A204.1 (cell line): ENCODE results near the gene SLC4A11.
"Not testable (repeated sequence)": the region's sequence is repeated elsewhere in the genome, so short reads cannot be mapped to it uniquely, and the experiment has no call there.

Source experiments
- FAIRE-seq: peaks from 2 replicates; lab custom pipeline; 2012; peaks lifted over from hg19 to GRCh38; lab: Jason Lieb, UNC

Gene SLC4A11

DNA sequence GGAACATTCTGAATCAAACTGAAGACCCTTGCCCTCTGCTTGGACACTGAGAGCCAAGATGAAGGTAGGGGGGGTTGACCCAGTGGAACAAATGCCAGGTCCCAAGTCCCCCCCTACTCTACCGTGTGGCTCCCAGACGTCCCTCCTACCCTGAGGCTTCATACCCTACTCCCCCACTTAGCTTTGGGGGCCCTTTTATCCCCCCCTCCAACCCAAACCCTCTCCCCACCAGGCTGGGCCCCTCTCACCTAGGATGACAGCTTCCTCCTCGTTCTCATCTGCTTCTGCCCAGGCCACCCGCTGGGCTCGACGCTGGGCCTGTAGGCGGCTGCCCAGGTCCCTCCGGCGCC, 36.0 kb downstream of the SLC4A11 start:
- FAIRE-seq = no peak

DNA sequence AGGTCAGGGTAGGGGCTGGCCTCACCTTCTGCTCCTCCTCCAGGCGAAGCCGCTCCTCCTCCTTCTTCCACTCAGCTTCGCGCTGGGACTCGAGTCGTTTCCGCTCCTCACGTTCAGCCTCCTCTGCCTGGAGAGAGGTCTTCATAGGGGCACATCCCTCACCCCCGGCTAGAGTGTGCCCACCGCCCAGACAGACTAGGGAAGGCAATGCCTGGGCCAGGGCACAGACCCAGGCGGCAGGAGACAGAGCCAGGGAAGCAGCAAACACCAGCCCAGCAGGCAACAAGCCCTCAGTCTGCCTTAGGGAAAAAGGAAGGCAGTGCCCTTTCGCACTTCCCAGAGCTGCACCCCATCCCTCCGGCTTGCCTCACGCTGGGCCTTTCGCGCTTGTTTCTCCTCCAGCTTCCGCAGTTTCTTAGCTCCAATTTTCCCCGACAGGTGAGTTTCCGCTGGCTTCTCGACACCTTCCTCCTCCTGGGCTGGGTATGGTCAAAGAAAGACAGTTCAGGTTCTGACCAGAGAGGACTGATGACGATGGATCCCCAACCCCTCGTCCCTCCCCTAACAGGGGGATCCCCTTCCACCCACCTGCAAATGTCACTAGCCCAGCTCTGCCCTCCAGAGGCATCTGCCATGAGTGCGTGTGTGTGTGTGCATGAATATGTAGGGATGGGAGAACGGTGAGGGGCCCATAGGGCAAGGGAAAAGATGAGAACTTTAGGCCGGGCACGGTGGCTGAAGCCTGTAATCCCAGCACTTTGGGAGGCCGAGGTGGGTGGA, 38.8 kb downstream of the SLC4A11 start:
- FAIRE-seq = no peak

DNA sequence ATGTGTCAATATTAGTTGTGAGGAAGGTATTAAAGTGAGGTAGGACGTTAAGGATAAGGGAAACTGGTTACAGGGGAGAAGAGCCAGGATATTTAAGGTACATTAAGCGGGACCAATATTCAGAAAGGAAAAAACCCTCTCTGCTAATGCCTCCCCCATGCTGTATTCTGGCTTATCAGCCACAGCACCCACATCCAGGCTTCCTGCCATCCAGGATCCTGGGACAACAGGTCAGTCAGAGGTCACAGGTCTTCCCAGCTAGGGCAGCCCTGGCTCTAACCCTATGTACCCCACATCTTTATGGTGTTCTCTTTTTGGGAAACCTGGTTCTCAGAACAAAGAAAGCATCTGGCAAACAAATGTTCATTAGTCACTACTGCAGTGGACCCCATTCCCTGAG, 39.8 kb downstream of the SLC4A11 start:
- FAIRE-seq = no peak

DNA sequence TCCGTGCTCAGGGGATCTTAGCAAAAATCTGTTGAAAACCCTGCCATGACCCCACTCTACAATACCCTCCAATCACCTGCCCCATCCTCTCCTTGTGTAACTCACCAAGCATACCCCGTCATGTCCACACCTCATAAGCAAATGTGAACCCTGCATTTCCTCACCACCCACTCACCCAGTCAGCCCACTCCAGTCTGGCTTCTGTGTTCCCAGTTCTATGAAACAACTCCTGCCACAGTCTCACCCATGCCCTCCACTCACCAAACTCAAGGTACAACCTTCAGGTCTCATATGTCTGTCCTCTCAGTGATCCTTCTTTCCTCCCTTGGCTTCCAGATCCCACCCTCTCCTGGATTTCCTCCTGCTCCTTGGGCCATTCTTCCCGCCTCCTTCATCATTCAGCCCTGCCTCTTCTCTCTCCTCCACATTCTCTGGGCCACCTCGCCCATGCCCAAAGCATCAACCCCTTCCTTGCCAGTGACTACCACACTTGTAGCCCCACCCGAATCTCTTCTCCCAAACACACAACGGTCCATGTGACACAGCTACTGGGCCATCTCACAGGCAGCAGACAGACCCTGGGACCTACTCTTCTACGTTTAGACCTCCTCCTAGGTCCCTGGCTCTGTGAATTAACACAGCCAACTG, 43.3 kb downstream of the SLC4A11 start:
- FAIRE-seq = no peak

DNA sequence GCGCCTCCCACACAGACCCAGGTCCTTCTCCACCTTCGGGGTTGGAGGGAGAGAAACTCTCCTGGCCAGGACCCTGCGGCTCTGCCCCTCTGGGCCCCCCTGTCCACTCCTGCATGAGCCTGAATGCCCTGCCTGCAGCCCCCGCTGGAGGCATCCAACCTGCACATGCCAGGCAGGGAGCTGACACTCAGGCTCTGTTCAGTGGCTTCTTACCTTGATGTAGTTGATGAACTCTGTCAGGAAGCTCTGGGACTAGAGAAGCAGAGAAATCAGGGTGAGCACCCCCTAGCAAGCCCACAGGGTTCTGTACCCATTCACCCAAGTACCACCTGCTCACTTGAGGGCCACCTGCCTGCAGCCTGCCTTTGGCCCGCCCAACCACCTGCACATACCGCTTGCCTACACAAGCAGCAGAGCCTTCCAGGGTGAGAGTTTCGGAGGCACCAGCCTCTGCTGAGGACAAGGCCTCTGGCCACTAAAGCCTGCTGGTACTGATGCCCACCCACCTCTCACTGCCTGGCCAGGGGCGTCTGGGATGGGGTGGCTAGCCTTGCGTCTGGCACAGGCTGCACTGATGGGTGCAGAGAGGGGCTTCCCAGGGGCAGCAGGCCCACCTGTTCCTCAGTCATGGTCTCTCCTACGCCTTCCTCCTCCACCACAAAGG, 44.2 kb downstream of the SLC4A11 start:
- no peak for FAIRE-seq

DNA sequence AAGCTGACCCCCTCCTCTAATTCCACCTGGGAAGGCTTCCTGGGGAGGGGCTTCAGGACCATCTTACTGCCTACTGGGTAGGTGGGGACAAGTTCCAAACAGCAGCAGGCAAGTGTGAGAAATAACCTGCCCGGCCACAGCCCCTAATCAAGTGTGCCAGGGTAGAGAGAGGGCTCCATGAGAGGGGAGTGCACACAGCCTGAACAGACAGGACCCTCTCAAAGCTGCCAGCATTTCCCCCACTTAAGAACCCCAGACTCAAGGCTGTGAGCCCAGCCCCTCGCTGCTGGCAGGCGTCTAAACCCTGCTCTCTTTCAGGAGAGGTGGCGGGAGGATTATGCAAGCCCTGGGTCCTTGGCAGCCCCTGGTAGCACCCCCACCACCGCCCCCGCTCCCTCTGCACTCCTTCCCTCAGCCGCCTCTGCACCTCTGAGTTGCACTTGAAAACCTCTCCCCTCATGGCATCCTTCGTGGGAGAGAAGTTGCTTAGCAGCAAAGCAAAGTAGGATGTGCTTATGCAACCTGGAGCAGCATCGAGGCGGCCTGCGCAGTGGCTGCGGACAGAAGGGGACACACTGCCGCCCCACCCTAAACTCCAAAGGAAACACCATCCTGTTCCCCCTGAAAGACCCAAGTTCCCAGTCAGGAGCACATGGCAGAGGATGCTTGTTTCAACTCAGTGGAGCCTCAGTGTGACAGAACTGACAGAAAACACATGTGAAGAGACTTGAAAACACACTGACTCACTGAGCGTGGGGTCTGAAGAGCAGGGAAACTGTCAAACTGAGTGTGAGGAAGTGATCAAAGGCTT, 45.0 kb downstream of the SLC4A11 start:
- FAIRE-seq = no peak

DNA sequence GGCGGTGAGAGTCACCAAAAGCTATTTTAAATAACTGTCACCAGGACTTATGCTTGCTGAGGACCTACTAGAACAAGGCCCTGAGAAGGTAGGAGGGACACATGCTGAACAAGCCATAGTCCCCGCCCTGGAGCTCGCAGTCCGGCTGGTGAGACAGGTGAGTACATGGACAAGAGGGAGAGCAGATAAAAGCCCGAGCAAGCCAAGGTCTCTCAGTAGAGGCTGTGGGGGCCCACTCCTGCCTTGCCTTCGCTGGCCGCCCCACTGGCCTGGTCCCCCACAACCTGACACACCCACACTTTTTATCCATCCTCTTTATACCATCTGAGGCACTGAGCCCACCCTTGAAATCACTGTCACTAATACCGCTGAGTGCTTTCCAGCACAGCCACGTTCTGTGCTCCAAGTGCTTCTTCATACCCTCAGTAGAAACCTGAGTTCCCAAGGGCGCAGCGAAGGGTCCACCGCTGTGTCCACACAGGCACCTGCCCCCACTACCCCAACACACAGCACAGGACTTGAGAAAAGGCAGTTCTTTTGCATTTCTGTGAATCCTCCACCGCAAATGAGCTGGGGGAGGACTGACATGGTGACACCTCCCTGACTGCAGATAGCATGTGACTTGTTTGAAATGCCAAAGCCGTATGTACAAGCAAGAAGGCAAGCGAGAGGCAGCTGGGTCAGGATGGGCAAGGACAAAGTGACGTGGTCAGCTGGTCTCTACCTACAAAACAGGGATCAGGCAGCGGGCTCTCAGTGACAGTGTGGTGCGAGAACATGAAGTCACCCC, 46.6 kb downstream of the SLC4A11 start:
- no peak for FAIRE-seq

DNA sequence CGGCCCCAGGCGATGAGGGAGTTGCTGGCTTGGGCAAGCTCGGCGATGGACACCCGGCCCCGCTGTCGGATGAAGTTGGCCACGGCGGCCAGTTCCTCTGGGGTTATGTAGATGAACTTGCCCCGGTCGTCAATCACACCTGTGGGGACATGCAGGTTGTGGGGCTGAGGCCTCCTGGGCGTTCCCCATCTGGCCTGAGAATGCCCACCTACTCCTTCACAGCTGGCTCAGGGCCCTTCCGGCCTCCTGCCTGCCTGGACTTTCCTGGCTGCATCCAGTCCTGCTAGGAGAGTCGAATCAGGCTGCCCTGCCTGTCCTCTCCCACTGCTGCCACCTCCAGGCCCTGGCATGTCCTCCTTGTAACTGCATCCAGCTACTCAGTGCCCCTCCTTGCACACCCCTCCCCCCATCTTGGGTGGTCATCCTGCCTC, 48.3 kb downstream of the SLC4A11 start:
- FAIRE-seq = no peak

DNA sequence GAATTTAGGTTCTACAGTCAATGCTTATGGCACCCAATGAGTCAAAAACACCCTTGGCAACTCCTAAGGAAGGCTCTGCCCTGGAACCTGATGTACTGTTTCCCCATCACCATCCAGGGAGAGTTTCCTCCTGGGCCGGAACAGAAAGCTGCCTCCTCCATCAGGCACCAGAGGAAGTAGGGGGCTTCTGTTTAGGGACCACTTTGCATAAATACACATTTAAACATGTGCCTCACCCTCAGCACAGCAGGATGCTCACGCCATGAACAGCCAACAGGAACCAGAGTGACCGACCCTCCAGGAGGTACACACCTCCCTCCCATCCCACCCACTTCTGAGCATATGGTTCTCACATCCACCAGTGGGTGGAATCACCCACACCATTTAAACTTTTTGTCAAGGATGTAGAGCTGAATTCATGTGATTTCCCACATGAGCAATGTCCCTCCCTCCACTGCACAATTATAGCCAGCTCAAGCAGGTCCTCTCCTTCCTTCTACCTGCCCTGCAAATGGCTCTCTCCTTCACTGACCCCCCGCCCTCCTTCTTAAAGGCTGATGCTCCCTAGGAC, 49.3 kb downstream of the SLC4A11 start:
- no peak for FAIRE-seq

DNA sequence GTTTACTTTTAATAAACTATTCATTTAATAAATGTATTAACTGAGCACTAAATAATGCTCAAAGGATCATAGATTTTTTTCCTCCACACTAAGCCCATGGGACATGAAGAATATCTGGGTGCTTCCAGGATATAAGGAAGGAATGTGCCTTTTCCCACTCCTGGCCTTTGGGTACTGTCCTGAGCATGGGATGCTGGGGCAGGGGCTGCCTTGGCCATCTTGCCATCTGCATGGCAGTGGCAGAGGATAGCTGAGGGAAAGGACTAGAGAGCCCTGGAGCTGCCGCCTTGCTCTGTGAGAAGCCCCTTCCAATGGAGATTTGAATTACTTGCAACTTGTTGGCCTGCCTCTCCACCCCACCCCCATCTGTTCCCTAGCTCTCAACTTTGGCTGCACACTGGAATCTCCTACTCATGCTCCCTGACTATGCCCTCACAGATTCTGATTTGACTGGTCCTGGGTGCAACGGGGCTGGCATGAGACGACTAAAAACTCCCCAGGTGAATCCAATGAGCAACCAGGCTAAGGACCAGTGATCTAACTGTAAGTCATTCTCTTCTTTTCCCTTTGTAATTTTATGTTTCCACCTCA, 50.1 kb downstream of the SLC4A11 start:
- FAIRE-seq = no peak

DNA sequence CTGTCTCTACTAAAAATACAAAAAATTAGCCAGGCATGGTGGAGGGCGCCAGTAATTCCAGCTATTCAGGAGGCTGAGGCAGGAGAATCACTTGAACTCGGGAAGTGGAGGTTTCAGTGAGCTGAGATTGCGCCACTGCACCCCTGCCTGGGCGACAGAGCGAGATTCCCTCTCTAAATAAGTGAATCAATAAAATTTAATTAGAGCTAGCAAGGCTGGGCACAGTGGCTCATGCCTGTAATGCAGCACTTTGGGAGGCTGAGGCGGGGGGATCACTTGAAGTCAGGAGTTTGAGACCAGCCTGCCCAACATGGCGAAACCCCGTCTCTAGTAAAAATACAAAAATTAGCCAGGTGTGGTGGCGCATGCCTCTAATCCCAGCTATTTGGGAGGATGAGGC, 51.1 kb downstream of the SLC4A11 start:
- not testable (repeated sequence) for FAIRE-seq

DNA sequence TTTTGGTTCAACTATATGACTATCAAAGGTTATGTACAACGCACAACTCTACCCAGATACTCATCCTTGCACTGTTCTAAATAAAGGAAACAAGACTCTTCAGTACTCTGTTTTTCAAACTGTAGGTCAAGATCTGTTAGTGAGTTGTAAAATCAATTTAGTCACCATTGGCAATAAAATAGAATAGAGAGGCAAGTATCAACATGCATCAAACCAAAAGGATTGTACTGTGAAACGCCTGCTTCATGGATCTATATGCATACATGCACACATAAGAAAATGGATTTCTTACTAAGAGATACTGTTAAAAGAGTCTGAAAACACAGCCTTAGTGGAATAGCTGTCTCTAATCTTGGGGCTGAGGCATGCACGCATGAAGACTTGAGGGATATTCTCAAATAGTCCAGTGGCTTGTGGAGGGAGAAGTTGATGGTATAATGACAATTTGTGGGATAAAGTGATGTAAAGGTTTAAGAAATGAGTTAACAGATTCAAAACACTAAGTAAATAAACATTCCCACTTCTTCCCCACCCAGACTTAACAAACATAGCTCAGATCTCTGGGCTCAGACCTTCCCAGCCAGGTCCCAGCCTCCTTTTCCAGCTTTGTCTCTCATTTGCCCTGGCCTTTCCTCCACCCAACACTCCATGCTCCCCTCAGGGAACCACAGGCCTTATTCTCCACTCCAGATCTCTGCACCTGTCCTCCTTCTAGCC, 54.9 kb downstream of the SLC4A11 start:
- FAIRE-seq = no peak

DNA sequence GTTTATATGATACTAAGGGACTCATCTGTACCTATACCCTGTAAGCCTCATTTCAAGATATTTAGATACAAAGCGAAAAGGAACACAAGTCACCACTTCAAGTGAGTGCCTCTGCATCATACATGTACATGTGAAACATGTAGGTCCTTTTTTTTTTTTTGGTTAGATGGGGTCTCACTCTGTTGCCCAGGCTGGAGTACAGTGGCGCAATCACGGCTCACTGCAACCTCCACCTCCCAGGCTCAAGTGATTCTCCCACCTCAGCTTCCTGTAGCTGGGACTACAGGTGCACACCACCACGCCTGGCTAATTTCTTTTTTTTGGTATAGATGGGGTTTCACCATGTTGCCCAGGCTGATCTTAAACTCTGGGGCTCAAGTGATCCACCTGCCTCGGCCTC, 56.6 kb downstream of the SLC4A11 start:
- not testable (repeated sequence) for FAIRE-seq

DNA sequence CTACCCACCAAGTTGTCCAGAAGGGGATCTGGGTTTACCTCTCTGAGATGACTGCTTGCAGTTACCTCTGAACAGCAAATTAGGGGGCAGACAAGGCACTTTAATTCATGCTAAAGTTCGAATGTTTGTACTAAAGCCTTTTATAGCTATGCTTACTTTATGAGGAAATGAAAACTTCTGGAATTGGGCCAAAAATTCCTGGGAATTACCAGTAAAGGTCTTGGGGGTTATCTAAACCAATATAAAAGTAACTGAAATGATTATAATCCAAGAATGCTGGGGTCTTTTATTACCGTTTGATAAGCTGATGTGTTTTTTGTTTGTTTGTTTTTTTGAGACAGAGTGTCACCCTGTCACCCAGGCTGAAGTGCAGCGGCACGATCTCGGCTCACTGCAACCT, 57.7 kb downstream of the SLC4A11 start:
- FAIRE-seq = no peak

DNA sequence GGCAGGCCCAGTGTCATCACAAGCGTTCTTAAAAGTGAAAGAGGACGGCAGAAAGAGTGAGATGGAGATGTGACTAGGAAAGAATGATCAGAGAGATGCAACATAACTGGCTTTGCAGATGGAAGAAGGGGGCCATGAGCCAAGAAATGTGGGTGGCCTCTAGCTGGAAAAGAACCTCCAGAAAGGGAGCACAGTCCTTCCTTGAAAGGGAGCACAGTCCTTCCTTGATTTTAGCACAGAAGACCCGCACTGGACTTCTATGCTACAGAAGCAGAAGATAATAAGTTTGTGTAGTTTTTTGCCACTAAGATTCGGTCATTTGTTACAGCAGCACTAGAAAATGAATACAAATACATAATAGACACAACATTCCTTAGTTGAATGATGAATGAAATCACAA, 58.7 kb downstream of the SLC4A11 start:
- FAIRE-seq = no peak

DNA sequence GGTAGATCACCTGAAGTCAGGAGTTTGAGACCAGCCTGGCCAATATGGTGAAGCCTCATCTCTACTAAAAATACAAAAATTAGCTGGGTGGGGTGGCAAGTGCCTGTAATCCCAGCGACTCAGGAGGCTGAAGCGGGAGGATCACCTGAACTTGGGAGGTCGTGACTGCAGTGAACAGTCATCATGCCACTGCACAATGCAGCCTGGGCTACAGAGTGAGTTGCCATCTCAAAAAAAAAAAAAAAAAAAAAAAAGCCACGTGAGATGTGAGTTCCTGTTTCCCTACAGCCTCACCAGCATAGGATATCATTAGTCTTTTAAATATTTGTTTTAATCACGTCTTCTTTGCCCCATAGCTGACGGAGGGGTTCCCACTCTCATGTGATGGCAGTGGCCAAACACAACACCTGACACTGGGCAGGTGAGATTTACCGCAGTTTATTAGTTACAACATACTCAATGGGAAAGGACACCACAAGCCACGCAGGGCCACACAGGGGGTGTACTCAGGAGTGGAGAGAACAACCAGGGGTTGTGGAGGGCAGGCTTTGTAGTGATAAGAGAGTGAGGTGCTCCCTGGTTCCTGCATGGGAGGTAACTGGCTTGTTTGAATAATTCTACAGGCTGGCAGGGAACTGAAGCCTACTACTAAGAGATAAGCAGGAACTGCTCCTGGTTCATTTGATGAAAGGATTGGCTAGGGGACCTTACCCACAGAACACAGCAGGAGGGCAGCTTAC, 61.1 kb downstream of the SLC4A11 start:
- no peak for FAIRE-seq
